Type B pancreatic cell (in vitro differentiated cells): Measurements from ENCODE around the gene RNPC3. TPM values are rescaled to one million over a fixed set of nuclear protein-coding genes. Genes with fewer than 3 reads are reported as not detected.
"Not testable (repeated sequence)": the region's sequence is repeated elsewhere in the genome, so short reads cannot be mapped to it uniquely, and the experiment has no call there.

Experiments
- DNase-seq: peaks from one replicate; pipeline ENCODE4 v3.0.0; 2021; ENCODE audit warnings: mixed read lengths; ENCODE audit not compliant: unreplicated experiment; ENCODE audit errors: extremely low spot score
- H3K27ac Mint-ChIP-seq: 2 replicates; pipeline ENCODE4 v1.8.0; 2021; ENCODE audit warnings: mild to moderate bottlenecking, mixed read lengths
- H3K27me3 Mint-ChIP-seq: 2 replicates; pipeline ENCODE4 v1.8.0; 2021; ENCODE audit warnings: mixed read lengths
- H3K36me3 Mint-ChIP-seq: 2 replicates; pipeline ENCODE4 v1.8.0; 2021; ENCODE audit warnings: mixed read lengths
- H3K4me1 Mint-ChIP-seq: one replicate; pipeline ENCODE4 v1.8.0; 2021; ENCODE audit warnings: mixed read lengths; ENCODE audit not compliant: unreplicated experiment
- H3K4me3 Mint-ChIP-seq: 2 replicates; pipeline ENCODE4 v1.8.0; 2021; ENCODE audit warnings: mild to moderate bottlenecking, mixed read lengths
- H3K9me3 Mint-ChIP-seq: 2 replicates; pipeline ENCODE4 v1.8.0; 2021; ENCODE audit warnings: mixed read lengths
- total RNA-seq: library from RNA; stranded (reverse); gene quantifications from 2 replicates; pipeline ENCODE4 v1.2.1, GENCODE V29; 2021; ENCODE audit warnings: low replicate concordance
- TF ChIP-seq, protein P1 (sequence below): fragments of 200-600 bp; sonication (generic); conservative IDR thresholded peaks from 2 replicates; pipeline ENCODE4 v1.5.0; 2021; ENCODE audit warnings: antibody characterized with exemption, mild to moderate bottlenecking

The RNPC3 gene
- total RNA-seq, 1 donor from 2014 or later: 20.5 TPM

DNA sequence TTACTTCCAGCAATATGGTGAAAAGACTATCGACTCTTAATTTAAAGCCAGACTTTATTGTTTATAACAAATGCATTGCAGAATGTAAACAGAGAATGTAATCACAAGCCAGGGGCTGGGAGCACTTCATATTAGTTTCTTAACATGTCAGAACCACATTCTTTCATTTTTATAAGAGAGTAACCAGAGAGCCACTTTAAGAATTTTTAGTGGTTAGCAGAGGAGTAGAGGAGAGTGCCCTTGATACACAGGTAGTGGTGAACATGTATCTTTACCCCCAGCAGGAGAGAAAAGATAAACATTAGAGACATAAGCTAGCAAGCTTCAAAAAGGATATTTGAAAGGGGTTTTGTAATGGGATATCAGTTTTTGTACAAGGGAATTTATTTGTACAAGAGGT is 57.0 kb downstream of the RNPC3 start:
- DNase-seq: no peak
- Mint-ChIP-seq H3K4me1 (no peaks in the 10 kb centered on the region), H3K27me3 (no peaks in the 10 kb centered on the region), H3K4me3 (no peak overlapping the region), H3K27ac (no peak overlapping the region), H3K36me3 (no peaks in the 10 kb centered on the region), H3K9me3 (peaks cover 5% of the 10 kb centered on the region)
- TF ChIP-seq, protein P1, sequence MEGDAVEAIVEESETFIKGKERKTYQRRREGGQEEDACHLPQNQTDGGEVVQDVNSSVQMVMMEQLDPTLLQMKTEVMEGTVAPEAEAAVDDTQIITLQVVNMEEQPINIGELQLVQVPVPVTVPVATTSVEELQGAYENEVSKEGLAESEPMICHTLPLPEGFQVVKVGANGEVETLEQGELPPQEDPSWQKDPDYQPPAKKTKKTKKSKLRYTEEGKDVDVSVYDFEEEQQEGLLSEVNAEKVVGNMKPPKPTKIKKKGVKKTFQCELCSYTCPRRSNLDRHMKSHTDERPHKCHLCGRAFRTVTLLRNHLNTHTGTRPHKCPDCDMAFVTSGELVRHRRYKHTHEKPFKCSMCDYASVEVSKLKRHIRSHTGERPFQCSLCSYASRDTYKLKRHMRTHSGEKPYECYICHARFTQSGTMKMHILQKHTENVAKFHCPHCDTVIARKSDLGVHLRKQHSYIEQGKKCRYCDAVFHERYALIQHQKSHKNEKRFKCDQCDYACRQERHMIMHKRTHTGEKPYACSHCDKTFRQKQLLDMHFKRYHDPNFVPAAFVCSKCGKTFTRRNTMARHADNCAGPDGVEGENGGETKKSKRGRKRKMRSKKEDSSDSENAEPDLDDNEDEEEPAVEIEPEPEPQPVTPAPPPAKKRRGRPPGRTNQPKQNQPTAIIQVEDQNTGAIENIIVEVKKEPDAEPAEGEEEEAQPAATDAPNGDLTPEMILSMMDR: no peak

DNA sequence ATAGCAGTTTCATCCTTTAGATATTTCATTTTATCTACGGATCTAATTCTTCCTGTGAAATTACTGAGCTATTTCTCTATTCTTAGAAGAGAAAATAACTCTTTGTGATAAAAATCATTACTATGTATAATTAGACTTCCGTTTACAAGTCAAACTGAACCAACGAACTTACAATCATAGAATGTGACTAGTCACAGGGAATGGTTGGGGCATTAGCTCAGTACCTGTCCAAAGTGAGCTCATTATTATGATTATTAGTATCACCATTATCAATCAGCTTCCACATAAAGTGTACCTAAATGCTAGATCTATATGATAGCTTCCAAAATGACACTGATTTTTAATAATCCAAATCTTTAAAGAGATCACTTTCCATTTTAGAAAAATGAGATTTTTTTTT is 58.4 kb downstream of the RNPC3 start:
- TF ChIP-seq, protein P1: no peak
- Mint-ChIP-seq H3K4me1 (no peaks in the 10 kb centered on the region), H3K36me3 (no peaks in the 10 kb centered on the region)

DNA sequence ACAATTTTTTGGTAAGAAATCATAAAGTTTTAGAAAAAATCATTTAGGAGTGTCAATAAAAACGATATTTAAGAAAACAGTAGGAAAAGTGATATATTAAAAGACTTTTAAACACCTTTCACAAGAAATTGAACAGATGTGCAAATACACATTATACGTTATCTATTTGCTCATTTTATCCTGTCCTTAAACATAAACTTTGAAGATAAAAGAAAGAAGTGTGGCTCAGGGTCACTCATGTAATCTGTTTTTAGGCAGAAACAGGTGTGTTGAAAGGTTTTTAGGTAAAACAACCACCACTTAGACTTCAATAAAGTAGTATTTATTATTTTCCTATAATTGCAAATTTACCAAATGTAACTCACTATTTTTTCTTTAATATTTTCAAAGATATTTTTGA is 59.0 kb downstream of the RNPC3 start:
- Mint-ChIP-seq H3K9me3 (peaks cover 11% of the 10 kb centered on the region), H3K4me3 (no peak overlapping the region), H3K4me1 (no peaks in the 10 kb centered on the region), H3K27ac (no peak overlapping the region), H3K27me3 (no peaks in the 10 kb centered on the region), H3K36me3 (no peaks in the 10 kb centered on the region)
- TF ChIP-seq, protein P1: no peak
- no peak for DNase-seq

More for the DNA sequence above, 58.4 kb downstream of the RNPC3 start:
- DNase-seq: no peak
- peaks cover 8% of the 10 kb centered on the region for H3K9me3 Mint-ChIP-seq
- H3K27ac Mint-ChIP-seq: no peak overlapping the region
- no peak overlapping the region for H3K4me3 Mint-ChIP-seq
- H3K27me3 Mint-ChIP-seq: no peaks in the 10 kb centered on the region

DNA sequence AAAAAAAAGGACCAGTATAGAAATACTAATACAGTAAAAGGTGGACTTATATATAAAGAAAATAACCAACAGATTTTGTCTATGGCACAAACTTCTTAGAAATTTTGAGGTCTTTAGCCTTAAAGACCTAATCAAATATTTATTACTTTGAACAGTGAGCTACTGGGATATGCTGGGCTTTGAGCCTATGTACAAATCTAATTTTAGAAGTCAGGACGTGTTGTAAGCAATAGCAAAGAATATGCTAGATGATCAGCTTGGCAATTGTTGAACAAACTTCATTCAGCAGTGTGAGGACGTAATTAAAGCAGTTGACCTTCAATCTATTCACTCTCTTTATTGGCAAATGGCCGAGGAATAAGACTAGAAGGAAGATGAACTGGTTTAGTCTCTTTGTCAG is 77.2 kb downstream of the RNPC3 start:
- not testable (repeated sequence) for DNase-seq, H3K9me3 Mint-ChIP-seq, H3K27ac Mint-ChIP-seq, H3K4me3 Mint-ChIP-seq, H3K27me3 Mint-ChIP-seq, H3K36me3 Mint-ChIP-seq, H3K4me1 Mint-ChIP-seq

Other genes with a start within 250 kb of the RNPC3 start
- 7.0 and 7.5 TPM in 2 replicates for gene AMY2B, start 45.9 kb downstream of the RNPC3 start, total RNA-seq
- not detected in 2 replicates for gene AMY2A, start 91.7 kb downstream of the RNPC3 start, total RNA-seq
- not detected in 2 replicates for gene AMY1A, start 130.1 kb downstream of the RNPC3 start, total RNA-seq
- gene AMY1B, start 170.5 kb downstream of the RNPC3 start, total RNA-seq: not detected in 2 replicates
- gene AMY1C, start 224.2 kb downstream of the RNPC3 start, total RNA-seq: not detected in 2 replicates